Measurements from ENCODE around the gene TMEM89. TPM values are rescaled to one million over a fixed set of nuclear protein-coding genes. Genes with fewer than 3 reads are reported as not detected.

Gene TMEM89
- polyA plus RNA-seq, 1 donor (not counting 4 experiments of a cell fraction or from before 2014, with no cell fraction given) = not detected

DNA sequence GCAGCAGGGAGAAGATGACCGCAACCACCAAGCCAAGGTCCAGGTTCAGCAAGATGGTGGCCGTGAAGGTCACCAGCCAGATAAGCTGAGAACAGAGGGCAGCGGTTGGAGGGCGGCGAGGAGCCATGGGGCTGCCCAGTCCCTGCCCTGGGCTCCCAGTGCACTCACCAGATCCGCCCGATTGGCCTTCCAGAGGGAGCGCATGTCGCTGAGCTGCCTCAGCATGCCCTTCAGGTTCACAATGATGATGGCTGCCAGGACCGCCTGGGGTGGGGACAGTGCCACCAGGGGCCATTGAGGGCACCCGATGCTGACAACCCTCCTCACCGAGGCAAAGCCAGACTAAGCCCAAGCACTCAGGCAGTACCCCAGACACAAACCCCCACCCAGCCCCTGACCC lies 8.3 kb upstream of the TMEM89 start:
- Histone ChIP-seq H3K27me3 (ENCODE audit: control insufficient read depth, extremely low read depth, insufficient read depth, low read length) (no peaks in the 10 kb centered on the region), H3K4me3 (ENCODE audit: control insufficient read depth in 2 of 3, extremely low read depth in 1 of 3, insufficient read depth in 2 of 3, low read depth in 1 of 3, low read length in 3 of 3) (no peak overlapping the region), H4K20me1 (ENCODE audit: control insufficient read depth, extremely low read depth, insufficient read depth, low read length) (peaks cover 2% of the 10 kb centered on the region), H3K9ac (ENCODE audit: control insufficient read depth, extremely low read depth, insufficient read depth, low read length) (no peak overlapping the region), H3K27ac (ENCODE audit: control insufficient read depth, insufficient read depth, low read length) (no peak overlapping the region), H3K4me1 (ENCODE audit: control insufficient read depth, extremely low read depth, insufficient read depth, low read length) (peaks cover 5% of the 10 kb centered on the region), H3K36me3 (ENCODE audit: control insufficient read depth in 2 of 2, extremely low read depth in 1 of 2, insufficient read depth in 2 of 2, low read length in 2 of 2) (peaks cover 45 to 50% of the 10 kb centered on the region in 2 experiments), H3K4me2 (ENCODE audit: control insufficient read depth, extremely low read depth, insufficient read depth, low read depth, low read length) (no peak overlapping the region), H3K9me3 (ENCODE audit: control insufficient read depth, low read depth, low read length) (no peaks in the 10 kb centered on the region), H3K79me2 (ENCODE audit: control insufficient read depth, insufficient read depth, low read length) (peaks cover 12% of the 10 kb centered on the region), H3K9me1 (ENCODE audit: control insufficient read depth, extremely low read depth, insufficient read depth, low read length) (peaks cover 2% of the 10 kb centered on the region), H2AFZ (ENCODE audit: control insufficient read depth, low read length) (no peak overlapping the region)
- TF ChIP-seq, protein P1, sequence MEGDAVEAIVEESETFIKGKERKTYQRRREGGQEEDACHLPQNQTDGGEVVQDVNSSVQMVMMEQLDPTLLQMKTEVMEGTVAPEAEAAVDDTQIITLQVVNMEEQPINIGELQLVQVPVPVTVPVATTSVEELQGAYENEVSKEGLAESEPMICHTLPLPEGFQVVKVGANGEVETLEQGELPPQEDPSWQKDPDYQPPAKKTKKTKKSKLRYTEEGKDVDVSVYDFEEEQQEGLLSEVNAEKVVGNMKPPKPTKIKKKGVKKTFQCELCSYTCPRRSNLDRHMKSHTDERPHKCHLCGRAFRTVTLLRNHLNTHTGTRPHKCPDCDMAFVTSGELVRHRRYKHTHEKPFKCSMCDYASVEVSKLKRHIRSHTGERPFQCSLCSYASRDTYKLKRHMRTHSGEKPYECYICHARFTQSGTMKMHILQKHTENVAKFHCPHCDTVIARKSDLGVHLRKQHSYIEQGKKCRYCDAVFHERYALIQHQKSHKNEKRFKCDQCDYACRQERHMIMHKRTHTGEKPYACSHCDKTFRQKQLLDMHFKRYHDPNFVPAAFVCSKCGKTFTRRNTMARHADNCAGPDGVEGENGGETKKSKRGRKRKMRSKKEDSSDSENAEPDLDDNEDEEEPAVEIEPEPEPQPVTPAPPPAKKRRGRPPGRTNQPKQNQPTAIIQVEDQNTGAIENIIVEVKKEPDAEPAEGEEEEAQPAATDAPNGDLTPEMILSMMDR (optimal IDR thresholded peaks at IDR 0.05 in 1 of 3, IDR thresholded peaks at IDR 0.05 in 1 of 3, conservative IDR thresholded peaks at IDR 0.05 in 1 of 3; ENCODE audit: extremely low read depth in 1 of 3, insufficient read depth in 2 of 3, low read length in 3 of 3) = no peak
- TF ChIP-seq EZH2 (IDR thresholded peaks at IDR 0.05; ENCODE audit: low read length) = no peak
- dilution Hi-C loops (cut with MboI; ENCODE audit: extremely low pct_ligation_motif_present, low sequenced_read_pairs) = no loop called here
- no peak for FAIRE-seq
- DNase-seq (ENCODE audit: low read depth, low spot score) = no peak

DNA sequence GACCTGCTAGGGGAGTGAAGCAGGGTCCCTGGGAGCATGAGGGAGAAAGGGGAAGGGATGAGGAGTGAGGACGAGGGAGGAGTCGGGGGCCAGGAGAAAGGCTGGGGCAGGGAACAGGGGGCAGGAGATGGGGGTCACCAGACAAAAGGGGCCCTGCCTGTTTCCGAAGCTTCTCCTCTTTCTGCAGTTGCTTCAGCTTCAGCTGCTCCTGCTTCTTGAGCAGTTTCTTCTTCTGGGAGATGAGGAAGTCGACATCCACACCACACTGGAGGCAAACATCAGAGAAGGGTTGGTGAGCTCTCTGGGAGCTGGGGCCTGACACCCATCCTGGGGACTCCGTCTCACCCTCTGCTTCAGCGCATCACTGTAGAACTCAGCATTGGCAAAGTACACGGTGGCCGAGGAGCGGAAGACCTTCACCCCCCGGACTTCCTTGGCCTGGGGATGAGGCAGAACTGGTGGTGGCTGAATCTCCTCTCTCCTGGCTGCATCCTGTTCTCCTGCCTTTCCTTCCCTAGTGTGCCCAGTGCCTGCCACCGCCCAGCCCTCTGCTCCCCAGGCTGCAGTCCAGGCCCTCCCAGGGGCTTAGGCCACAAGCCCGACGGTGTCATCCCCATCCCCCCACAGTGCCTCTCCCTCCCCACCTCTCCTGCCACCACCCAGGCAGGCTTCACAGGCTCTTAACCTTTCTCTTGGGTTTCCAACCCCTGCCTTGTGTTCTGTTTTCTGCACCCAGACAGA lies 6.9 kb upstream of the TMEM89 start:
- Histone ChIP-seq H3K9me3 (ENCODE audit: control insufficient read depth, low read depth, low read length) (no peaks in the 10 kb centered on the region), H2AFZ (ENCODE audit: control insufficient read depth, low read length) (no peak overlapping the region), H3K9ac (ENCODE audit: control insufficient read depth, extremely low read depth, insufficient read depth, low read length) (no peak overlapping the region), H3K79me2 (ENCODE audit: control insufficient read depth, insufficient read depth, low read length) (peaks cover under 1% of the 10 kb centered on the region), H3K36me3 (ENCODE audit: control insufficient read depth in 2 of 2, extremely low read depth in 1 of 2, insufficient read depth in 2 of 2, low read length in 2 of 2) (peaks cover 45 to 53% of the 10 kb centered on the region in 2 experiments), H3K27me3 (ENCODE audit: control insufficient read depth, extremely low read depth, insufficient read depth, low read length) (no peaks in the 10 kb centered on the region), H3K4me2 (ENCODE audit: control insufficient read depth, extremely low read depth, insufficient read depth, low read depth, low read length) (no peak overlapping the region), H3K9me1 (ENCODE audit: control insufficient read depth, extremely low read depth, insufficient read depth, low read length) (peaks cover under 1% of the 10 kb centered on the region), H3K4me3 (ENCODE audit: control insufficient read depth in 2 of 3, extremely low read depth in 1 of 3, insufficient read depth in 2 of 3, low read depth in 1 of 3, low read length in 3 of 3) (no peak overlapping the region), H3K27ac (ENCODE audit: control insufficient read depth, insufficient read depth, low read length) (no peak overlapping the region), H4K20me1 (ENCODE audit: control insufficient read depth, extremely low read depth, insufficient read depth, low read length) (no peaks in the 10 kb centered on the region), H3K4me1 (ENCODE audit: control insufficient read depth, extremely low read depth, insufficient read depth, low read length) (no peaks in the 10 kb centered on the region)
- no peak for FAIRE-seq
- TF ChIP-seq, protein P1 (optimal IDR thresholded peaks at IDR 0.05 in 1 of 3, IDR thresholded peaks at IDR 0.05 in 1 of 3, conservative IDR thresholded peaks at IDR 0.05 in 1 of 3; ENCODE audit: extremely low read depth in 1 of 3, insufficient read depth in 2 of 3, low read length in 3 of 3) = no peak
- TF ChIP-seq EZH2 (IDR thresholded peaks at IDR 0.05; ENCODE audit: low read length) = no peak
- DNase-seq (ENCODE audit: low read depth, low spot score) = no peak
- dilution Hi-C loops (cut with MboI; ENCODE audit: extremely low pct_ligation_motif_present, low sequenced_read_pairs) = no loop called here
